HG02973 (cell line): ENCODE results near the gene GNAT1.
A peak's percentile ranks its signal among the peaks of the same experiment; 100 is the strongest.
"Not testable (repeated sequence)": the region's sequence is repeated elsewhere in the genome, so short reads cannot be mapped to it uniquely, and the experiment has no call there.

Source experiments
- ATAC-seq: cut with Tn5 transposase; IDR thresholded peaks from one replicate; pipeline ENCODE4 v1.9.1; 2021; ENCODE audit warnings: moderate library complexity; ENCODE audit not compliant: unreplicated experiment

The GNAT1 gene

DNA sequence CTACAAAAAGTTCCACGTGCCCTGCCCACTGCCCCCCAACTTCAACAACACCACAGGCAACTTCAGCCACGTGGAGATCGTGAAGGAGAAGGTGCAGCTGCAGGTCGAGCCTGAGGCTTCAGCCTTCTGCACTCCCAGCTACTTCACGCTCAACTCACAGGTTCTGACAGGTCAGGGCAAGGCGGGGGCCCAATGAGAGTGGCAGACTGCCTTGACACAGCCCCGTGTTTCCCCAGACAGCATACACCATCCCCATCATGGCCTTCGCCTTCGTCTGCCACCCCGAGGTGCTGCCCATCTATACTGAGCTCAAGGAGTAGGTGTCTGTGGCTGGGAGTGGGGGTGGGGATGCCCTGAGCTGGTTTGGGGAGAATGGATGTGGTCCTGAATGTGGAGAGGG, 26.3 kb downstream of the GNAT1 start:
- ATAC-seq = no peak

DNA sequence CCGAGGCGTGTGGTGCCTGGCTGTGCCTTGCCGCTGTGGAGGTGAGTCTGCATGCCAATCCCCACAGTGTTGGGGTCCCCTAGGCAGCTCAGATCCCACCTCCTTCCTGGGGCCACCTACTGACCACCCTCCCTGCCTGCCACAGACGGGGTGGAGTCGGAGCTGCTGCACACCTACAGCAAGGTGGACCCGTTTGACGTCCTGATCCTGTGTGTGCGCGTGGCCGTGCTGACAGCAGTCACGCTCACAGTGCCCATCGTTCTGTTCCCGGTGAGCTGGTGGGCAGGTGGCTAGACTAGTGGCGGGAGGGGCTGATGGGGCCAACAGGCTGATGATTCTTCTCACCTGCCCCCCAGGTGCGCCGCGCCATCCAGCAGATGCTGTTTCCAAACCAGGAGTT, 27.0 kb downstream of the GNAT1 start:
- no peak for ATAC-seq

DNA sequence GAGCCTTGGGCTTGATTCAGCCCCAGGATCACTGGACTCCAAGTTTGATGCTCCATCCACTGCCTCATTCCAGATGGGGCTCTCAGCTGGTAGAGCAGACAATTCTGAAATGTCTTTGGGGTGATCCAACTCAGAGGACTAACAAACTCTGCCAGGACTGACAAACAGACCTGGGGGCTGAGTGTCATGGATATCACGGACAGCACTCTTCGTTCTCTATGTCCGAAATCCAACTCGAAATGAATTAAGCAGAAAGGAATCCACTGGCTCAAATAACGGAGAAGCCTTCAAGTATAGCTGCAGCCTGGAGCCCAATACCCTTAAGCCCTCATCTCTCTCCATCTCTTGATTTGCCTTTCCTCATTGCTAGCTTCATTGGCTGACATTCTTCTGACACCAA, 27.9 kb downstream of the GNAT1 start:
- ATAC-seq = no peak

DNA sequence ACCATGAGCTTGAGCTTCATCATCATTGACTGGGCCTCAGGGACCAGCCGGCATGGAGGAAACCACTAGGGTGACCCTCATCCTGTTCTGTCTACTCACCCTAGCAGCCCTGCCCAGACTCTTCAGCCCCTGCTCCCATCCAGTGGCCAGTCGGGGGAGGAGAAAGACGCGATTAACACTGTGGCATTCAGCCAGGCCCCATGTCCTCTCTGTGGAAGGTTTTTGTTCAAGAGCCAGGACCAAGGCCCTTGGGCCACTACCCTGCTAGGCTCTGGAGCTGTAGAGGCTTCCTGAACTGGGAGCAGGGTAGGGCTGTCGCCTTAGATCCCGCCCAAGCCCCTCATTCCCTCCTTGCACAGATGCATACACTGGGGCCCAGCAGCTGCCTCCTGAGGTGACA, 28.7 kb downstream of the GNAT1 start:
- no peak for ATAC-seq

DNA sequence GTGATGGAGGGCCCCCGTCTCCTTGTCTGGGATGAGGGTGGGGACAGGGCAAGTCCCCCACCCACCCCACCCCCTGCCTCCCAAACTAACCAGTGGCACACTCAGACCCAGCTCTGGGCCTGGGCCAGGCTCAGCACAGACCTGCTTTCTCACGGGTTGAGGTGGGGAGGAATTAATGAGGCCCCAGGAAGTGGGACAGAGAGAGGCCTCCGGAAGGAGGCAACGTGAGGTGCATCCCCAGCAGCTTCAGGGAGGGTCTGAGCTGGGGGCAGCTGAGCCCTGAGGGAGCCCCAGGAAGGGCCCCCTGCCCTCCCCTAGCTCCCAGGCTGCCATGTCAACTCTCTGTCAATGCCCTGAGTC, 29.6 kb downstream of the GNAT1 start:
- no peak for ATAC-seq

DNA sequence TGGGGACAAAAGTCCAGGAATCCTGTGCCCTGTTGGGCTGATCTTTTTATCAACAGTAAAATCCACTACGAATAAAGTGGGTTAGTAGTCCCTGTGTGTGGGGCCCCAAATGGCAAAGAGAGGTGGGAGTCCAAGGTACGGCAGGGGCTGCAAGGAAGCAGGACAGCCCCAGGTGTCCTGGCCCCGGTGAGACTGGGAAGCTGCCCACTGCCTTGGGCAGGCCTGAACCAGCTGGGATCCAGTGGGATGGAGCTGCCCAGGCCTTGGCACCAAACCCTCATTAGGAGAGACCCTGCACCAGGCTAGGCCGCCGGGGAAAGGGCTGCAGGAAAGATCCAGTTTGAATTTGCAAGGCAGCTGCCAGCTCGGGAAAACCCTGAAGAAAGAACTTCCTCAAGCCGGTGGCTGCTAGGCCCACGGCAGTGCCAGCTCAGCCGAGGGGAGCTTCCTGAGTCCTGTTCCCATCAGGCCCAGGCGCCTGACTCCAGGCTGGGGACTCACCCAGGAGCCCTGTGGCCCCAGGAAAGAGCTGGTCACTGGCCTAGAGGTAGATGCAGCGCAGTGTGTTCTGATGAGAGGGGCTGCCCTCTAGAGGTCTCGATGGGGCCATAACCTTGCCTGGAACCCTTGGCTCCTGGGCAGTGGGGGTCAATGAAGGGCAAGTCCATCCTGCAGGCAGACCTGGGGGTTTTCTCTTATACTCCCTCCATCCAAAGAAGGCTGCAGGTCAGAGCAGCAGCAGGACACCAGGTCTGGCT, 30.2 kb downstream of the GNAT1 start:
- no peak for ATAC-seq

DNA sequence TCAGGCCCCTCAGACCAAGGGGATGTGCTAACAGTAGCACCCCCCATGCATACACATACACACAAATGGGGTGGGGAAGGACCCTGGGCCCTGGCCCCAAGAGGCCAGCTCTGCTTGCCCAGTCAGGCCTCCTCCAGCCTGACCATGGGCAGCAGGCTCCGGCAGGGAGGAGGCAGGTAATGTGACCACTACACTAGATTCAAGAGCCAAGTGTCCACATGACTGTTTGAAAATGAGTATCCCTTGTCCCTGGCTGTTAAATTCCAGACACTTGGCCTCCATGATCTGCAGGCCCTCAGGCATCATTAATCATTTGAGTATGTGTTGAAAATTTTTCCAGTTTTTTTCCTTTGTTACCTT, 30.7 kb downstream of the GNAT1 start:
- ATAC-seq = no peak

DNA sequence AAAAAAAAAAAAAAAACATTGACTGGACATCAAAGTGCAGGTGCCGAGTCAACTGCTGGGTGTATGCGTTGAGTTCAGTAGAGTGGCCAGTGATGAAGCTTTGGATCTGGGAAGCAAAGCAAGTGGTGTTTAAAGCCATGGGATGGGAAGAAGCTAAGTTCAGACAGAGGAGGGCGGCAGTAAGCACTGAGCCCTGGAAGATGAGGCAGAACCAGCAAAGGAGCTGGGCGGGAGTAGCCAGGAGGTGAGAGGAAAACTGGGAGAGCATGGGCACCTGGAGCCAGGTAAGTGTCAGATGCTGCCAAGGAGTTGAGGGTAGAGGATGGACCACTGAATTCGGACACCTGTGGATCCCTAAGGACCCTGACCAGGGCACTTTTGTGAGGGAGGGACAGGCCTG, 33.2 kb downstream of the GNAT1 start:
- ATAC-seq = no peak

DNA sequence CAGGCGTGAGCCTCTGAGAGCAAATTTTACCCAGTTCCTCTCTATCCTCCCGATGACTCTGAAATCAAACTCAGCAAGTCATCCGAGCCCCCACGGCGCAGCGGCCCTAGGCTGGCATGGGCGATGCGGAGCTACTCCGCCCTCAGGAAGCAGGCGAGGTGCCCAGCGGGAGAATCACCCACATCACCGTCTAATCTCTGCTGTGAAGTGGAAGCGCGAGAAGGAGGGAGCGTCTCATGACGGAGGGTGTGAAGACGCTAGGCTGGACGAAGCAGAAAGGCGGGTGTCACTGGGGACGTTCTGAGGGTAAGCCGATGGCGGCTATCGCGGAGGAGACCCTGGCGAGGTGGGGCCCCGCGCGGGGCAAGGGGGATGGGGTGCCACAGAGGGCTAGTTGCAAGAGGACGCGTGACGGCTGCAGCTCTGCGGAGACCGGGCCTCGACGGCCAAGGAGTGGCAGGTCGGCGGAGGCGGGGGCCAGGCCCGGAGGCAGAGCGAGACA, 35.5 kb downstream of the GNAT1 start:
- ATAC-seq = peak; percentile 6

DNA sequence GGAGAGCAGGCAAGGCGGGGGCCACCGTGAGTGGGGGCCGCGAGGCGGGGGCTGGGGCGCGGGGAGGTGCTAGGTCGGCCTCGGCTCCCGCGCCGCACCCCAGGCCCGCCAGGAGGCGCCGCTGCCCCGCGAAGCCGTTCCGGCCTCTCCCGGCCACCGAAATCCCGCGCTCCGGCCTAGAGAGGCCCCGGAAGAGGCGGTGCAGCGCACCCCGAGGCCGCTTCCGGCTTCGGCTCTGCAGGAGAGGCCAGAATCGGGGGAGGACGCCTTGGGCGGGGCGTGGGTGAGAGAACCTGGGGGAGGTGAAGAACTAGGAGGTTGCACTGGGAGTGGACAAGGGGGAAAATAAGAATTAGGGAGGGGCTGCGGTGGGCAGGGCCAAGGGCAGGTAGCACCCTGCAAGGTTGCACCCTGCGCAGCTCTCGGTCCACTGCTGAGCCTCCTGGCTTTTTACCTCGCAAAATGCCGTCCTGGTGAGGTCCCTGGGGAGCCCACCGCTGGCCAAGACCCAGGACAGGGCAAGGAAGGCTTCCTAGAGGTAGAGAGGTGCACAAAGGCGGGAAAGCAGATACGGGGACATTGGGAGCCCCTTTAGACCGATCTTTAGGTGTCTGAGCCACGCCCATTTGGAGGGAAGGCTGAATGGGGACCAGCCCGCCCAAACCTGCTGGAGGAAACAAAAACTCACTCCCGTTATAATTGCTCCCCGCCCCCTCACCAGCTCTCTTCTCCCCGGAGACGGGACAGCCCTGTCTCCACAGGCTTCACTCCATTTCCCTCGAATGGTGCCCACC, 36.2 kb downstream of the GNAT1 start:
- ATAC-seq = peak; percentile 78

DNA sequence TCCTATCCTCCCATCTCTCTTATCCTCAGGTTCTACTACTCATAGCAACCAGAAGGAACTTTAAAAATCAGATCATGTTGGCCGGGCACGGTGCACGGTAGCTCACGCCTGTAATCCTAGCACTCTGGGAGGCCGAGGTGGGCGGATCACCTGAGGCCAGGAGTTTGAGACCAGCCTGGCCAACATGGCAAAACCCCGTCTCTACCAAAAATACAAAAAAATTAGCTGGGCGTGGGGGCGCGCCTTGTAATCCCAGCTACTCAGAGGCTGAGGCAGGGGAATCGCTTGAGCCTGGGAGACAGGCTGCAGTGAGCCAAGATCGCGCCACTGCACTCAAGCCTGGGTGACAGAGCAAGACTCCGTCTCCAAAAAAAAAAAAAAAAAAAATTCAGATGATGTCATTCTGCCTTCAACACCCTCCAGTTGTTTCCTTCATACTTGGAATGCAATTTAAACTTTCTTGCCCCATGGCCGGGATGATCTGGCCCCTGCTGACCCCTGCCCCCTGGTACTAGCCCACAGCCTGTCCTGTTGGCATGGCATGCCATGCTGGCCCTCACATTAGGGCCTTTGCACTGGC, 36.9 kb downstream of the GNAT1 start:
- ATAC-seq = not testable (repeated sequence)

DNA sequence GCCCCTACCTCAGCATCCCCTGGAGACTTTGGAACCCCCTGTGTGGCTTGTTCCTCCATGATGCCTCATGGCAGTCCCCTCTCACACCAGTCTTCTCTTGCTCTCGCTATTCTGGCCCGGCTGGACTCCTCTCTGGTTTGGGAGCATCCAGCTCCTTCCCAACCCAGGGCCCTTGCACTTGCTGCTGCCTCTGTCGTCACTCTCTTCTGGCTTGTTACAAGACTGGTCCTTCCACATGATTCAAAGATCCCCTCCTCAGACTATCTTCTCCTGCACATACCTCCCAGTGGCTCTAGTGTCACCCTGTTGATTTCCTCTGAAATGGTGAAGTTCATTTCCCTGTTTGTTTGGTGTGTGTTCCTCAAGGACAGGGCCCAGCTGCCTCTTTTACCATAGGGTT, 38.1 kb downstream of the GNAT1 start:
- ATAC-seq = no peak

DNA sequence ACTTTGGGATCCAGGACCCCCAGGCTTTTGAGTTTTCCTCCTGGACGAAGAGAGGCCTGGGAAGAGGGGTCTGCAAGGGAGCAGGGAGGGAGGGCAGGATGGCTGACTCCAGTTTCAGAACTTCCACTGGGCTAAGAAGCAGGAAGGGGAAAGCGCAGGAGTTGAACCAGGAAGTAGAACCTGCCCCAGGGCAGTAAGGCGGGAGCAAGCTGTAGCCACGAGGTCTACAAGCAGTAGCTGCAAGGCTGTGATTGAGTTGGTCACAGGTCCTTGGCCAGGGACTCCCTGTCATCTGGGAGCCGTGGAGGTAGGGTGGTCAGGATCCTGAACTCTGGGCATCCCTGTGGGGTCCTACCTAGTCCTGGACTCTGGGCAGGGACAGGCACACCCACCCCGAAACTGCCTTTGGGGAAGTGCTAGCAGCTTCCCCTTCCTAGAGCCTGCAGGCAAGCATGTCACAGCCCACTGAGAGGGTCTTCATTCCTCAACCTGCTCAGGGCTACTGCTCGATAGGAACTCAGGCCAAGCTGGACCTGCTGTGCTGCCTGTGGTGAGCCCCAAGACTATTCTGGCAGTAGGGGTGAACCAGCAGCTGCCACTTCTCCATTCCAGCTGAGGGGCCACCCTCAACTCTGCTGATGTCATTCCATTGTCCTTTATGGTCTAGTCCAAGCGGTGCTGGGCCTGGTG, 38.8 kb downstream of the GNAT1 start:
- no peak for ATAC-seq

DNA sequence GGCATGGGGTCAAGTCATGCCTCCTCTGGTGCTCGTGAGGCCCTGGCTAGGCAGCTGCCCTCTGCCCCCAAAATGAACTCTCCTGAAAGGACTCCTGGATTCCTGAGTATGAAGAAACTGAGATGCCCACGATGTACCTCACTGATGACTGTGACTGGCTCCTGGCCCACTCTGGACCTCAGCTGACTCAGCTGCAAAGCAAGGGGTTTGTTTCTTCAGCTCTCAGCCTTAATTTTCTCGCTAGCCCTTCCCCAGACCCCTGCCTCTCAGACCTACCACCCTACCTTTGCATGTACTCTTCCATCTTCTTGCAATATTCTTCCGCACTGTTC, 39.4 kb downstream of the GNAT1 start:
- no peak for ATAC-seq

DNA sequence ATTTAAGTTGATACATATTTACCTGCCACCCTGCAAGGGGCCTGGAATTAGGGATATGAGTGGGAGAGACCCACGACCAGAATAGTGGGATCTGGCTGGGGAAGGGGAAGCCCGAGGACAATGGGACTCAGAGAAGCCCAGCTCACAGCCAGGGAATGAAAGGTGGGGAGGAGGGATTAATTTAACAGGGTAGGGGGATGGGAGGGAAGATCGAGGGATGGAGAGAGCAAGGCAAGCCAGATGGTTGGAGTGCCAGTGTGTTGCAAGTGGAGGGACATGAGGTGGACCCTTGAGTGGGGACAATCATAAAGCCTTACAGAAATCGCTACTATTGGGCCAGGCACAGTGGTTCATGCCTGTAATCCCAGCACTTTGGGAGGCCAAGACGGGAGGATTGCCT, 40.2 kb downstream of the GNAT1 start:
- ATAC-seq = no peak

DNA sequence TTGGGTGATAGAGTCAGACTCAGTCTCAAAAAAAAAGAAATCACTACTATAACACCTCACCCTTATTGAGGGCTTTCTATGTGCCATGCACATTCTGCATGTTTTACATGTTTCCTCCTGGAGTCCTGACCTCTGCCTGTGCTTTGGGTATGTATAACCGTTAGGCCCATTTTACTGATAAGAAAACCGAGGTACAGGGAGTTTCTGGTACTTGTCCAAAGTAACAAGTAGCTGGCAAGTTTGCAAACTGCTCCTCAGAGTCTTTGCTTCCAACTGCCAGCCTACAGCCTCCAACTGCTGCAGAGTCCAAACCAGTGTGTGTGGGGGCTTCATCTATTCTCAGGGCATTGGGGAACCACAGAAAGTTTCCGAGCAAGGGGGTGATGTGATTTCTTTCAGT, 40.9 kb downstream of the GNAT1 start:
- ATAC-seq = no peak

DNA sequence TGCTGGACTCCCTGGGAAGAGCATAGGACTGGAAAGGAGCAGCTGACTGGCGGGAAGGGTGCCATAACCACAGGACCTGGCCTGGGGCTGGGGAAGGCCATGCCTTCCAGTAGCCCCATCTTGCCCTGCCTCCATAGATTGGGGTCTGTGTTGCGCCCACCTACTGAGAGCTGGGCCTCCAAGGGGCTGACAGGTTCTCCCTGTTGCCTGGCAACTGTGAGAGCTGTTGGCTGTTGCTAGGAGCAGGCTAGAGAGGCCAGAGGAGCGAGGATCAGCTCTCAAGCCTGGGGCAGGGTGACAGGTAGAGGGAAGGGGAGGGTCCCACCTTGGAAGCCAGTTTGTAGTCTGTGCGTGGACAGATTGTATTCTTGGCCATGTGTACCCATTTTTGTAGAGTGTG, 41.8 kb downstream of the GNAT1 start:
- no peak for ATAC-seq

DNA sequence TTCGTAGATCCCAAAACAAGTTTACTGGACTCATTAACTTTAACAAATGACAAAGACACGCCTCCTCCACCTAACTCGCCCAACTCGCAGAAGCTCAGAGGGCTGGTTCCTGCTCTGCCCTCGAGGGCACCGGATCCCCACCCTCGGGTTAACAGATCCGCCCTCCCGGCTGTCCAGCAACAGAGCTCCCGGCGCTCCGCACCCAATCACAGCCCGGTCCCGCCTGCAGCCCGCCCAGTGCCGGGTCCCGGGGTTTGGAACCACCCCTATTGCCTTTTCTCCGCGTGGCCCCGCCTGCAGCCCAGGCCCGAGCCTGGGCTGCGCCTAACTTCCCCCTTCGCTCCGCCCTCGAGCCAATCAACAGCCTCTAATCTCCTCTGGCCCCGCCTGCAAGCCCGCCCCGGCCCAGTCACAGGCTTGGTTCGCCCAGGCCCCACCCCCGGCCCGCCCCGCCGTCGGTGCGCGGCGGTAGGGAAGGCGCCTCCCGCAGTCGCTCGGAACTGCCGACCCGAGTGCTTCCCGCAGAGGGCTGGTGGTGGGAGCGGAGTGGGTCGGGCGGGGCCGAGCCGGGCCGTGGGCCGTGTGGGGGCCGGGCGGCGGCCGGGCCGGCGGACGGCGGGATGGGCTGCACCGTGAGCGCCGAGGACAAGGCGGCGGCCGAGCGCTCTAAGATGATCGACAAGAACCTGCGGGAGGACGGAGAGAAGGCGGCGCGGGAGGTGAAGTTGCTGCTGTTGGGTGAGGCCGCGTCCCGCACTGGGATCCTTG, 44.5 kb downstream of the GNAT1 start, which contains the start of gene GNAI2:
Gene GNAI2, plus strand, starts transcription at position 489 of the 768 bp plus-strand sequence. Its CDS starts 132 bp downstream, at position 621.
- ATAC-seq = peak; percentile 86

DNA sequence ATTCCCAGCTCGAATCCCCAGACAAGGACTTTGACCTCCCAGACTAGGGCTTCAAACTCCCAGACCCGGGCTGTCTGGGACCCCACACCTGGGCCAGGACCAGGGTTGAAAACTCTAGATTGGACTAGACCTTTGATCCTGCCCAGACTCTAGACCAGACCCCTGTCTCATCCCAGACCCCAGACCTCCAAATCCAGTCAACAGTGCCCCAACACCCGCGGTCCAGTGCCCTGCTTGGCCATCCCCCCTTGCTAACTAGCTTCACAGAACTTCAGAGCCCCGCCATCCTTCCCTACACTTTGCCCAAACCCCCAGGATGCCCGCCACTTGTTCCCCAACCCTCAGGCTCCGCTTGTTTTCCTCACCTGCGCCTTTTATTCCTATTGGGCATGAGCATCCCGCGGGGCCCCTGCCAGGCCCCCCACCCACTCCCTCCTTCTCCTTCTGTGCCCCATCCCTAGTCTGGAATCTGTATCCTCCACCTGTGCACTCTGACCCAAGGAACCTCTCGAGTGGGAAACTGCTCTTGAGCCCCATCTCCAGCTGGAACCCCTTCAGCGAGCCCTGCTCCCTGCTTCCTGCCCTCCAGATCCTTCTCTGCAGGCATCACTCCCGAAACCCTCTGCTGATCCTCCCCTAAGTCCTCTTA, 45.2 kb downstream of the GNAT1 start:
- ATAC-seq = no peak

DNA sequence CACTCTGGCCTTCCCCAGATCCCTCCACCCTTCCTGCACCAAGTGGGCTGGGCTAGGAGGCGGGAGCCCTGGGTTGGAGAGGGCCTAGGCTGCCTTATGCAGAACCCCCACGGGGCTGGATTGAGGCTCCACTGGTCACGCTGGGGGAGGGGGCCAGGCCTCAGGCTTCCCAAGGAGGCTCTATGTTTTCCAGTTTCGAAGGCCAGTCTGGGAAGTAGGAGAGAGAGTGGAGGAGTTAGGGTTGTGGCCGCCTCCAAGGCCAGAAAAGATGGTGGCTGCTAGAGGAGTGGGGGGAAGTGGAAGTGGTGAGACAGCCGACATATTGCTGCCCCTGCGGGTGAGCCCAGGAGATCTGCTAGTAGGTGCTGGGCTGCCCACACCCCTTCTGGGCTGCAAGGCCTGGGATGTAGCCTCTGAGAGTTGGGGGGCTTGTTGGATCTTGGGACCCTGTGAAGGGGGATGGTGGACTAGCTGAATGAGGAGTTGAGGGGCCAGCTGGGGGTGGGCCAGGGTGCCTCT, 45.8 kb downstream of the GNAT1 start:
- no peak for ATAC-seq
